WTC11 (cell line): ENCODE data around the gene VPS35L. TPM values are rescaled to one million over a fixed set of nuclear protein-coding genes. Genes with fewer than 3 reads are reported as not detected.
A peak's percentile ranks its signal among the peaks of the same experiment; 100 is the strongest.

Experiments
- ATAC-seq: fragments of 200-7000 bp; cut with Tn5 transposase; 2 replicates; pipeline ENCODE4 v1.10.0; 2021; ENCODE audit warnings: mild to moderate bottlenecking, moderate library complexity
- CTCF ChIA-PET: fragments of 300-600 bp; sonication (Branson Sonifier 250); formaldehyde crosslinking; loops from one replicate; lab custom pipeline; 2021; ENCODE audit warnings: antibody characterized with exemption; lab: Charles Lee
- POLR2A ChIA-PET: fragments of 350-600 bp; sonication (Branson Sonifier 250); formaldehyde crosslinking; loops from one replicate; lab custom pipeline; 2021; ENCODE audit warnings: antibody characterized with exemption; lab: Charles Lee
- DNase-seq: peaks from one replicate; pipeline ENCODE4 v3.0.0; 2021; ENCODE audit warnings: low spot score
- H3K27ac Mint-ChIP-seq: 2 replicates; pipeline ENCODE4 v1.8.0; 2021; ENCODE audit warnings: mixed read lengths
- H3K27me3 Mint-ChIP-seq: 2 replicates; pipeline ENCODE4 v1.8.0; 2021; ENCODE audit warnings: low read depth, mild to moderate bottlenecking, moderate library complexity, mixed read lengths
- H3K36me3 Mint-ChIP-seq: 2 replicates; pipeline ENCODE4 v1.8.0; 2021; ENCODE audit warnings: mixed read lengths
- H3K4me1 Mint-ChIP-seq: 2 replicates; pipeline ENCODE4 v1.8.0; 2022; ENCODE audit warnings: mixed read lengths
- H3K4me3 Mint-ChIP-seq: 2 replicates; pipeline ENCODE4 v1.8.0; 2021; ENCODE audit warnings: mild to moderate bottlenecking, moderate library complexity, mixed read lengths
- H3K9me3 Mint-ChIP-seq: 2 replicates; pipeline ENCODE4 v1.8.0; 2021; ENCODE audit warnings: mixed read lengths
- ATF1 ChIP-seq: sonication (generic); formaldehyde crosslinking; IDR thresholded peaks from 2 replicates; pipeline ENCODE4 v1.8.1; 2023; ENCODE audit warnings: mild to moderate bottlenecking, moderate library complexity, missing genetic modification reagents
- CBFB ChIP-seq: sonication (generic); formaldehyde crosslinking; IDR thresholded peaks from 2 replicates; pipeline ENCODE4 v1.8.1; 2022; ENCODE audit warnings: mild to moderate bottlenecking, low read depth, missing genetic modification reagents
- EMX1 ChIP-seq: fragments of 250-450 bp; sonication (Bioruptor Pico); IDR thresholded peaks from 2 replicates; pipeline ENCODE4 v1.8.0; 2021; ENCODE audit warnings: mild to moderate bottlenecking
- ESRRA ChIP-seq: sonication (generic); formaldehyde crosslinking; IDR thresholded peaks from 2 replicates; pipeline ENCODE4 v1.8.1; 2022; ENCODE audit warnings: mild to moderate bottlenecking, missing genetic modification reagents, borderline replicate concordance
- FOXK1 ChIP-seq: sonication (generic); formaldehyde crosslinking; IDR thresholded peaks from 2 replicates; pipeline ENCODE4 v1.8.0; 2022; ENCODE audit warnings: mild to moderate bottlenecking, moderate library complexity, missing genetic modification reagents
- GABPB1 ChIP-seq: sonication (generic); formaldehyde crosslinking; IDR thresholded peaks from 2 replicates; pipeline ENCODE4 v1.8.1; 2023; ENCODE audit warnings: mild to moderate bottlenecking, missing genetic modification reagents
- MXD4 ChIP-seq: fragments of 250-450 bp; sonication (Bioruptor Pico); IDR thresholded peaks from 2 replicates; pipeline ENCODE4 v1.8.0; 2021; ENCODE audit warnings: mild to moderate bottlenecking, moderate library complexity, borderline replicate concordance
- NR1H2 ChIP-seq: sonication (generic); formaldehyde crosslinking; IDR thresholded peaks from 2 replicates; pipeline ENCODE4 v1.9.0; 2021; ENCODE audit warnings: mild to moderate bottlenecking, moderate library complexity, missing genetic modification reagents
- TCF7 ChIP-seq: sonication (generic); formaldehyde crosslinking; IDR thresholded peaks from 2 replicates; pipeline ENCODE4 v1.8.0; 2022; ENCODE audit warnings: mild to moderate bottlenecking, low read depth, missing genetic modification reagents, moderate library complexity
- TP53 ChIP-seq: sonication (generic); formaldehyde crosslinking; IDR thresholded peaks from 2 replicates; pipeline ENCODE4 v1.8.1; 2023; ENCODE audit warnings: mild to moderate bottlenecking, missing genetic modification reagents
- ZNF396 ChIP-seq: fragments of 250-450 bp; sonication (Bioruptor Pico); IDR thresholded peaks from 2 replicates; pipeline ENCODE4 v1.8.0; 2021; ENCODE audit warnings: mild to moderate bottlenecking, moderate library complexity, borderline replicate concordance
- total RNA-seq: library from RNA; stranded (reverse); gene quantifications from 3 replicates; pipeline ENCODE4 v1.2.3, GENCODE V29; 2021
- TF ChIP-seq, protein P1 (sequence below): fragments of 200-600 bp; IDR thresholded peaks from 2 replicates; pipeline ENCODE4 v1.8.0; 2022; ENCODE audit warnings: antibody characterized with exemption
- TF ChIP-seq, protein P2 (sequence below): sonication (generic); formaldehyde crosslinking; IDR thresholded peaks from 2 replicates; pipeline ENCODE4 v1.8.0; 2022; ENCODE audit warnings: missing genetic modification reagents
- TF ChIP-seq, protein P3 (sequence below): fragments of 250-450 bp; sonication (Bioruptor Pico); IDR thresholded peaks from 2 replicates; pipeline ENCODE4 v1.9.0; 2021; ENCODE audit warnings: mild to moderate bottlenecking
- TF ChIP-seq, protein P4 (sequence below): sonication (generic); formaldehyde crosslinking; IDR thresholded peaks from 2 replicates; pipeline ENCODE4 v1.8.1; 2022; ENCODE audit warnings: mild to moderate bottlenecking, missing genetic modification reagents, moderate library complexity, borderline replicate concordance
- TF ChIP-seq, protein P5 (sequence below): sonication (generic); formaldehyde crosslinking; IDR thresholded peaks from 2 replicates; pipeline ENCODE4 v1.8.1; 2022; ENCODE audit warnings: missing genetic modification reagents, borderline replicate concordance
- TF ChIP-seq, protein P6 (sequence below): sonication (generic); formaldehyde crosslinking; conservative IDR thresholded peaks from 2 replicates; pipeline ENCODE4 v1.8.1; 2022; ENCODE audit warnings: mild to moderate bottlenecking, missing genetic modification reagents

VPS35L gene
- total RNA-seq, 1 experiment from 2014 or later: 59.7 TPM

DNA sequence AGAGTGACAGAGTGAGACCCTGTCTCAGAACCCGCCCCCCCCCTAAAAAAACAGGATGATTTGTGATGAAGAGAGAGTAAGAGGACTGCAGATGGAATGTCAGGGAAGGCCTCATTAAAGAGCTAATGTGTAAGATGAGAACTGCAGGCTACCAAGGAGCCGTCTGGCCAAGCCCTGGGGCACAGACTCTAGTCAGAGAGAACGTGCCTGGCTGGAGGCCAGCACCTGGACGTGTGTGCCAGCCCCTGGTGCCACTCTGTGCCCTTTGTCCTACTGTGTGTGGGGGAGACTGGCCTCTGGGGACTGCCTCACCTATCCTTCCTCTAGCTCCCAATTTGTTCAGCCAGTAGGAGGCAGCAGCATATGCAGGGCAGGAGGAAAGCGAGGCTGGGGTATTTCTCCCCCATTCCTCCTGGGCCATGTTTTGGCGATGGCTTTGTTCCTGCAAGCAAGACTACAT lies 125.4 kb downstream of the VPS35L start:
- peak; percentile 72 for ATAC-seq
- Mint-ChIP-seq H3K27ac (no peak overlapping the region), H3K36me3 (peaks cover 33% of the 10 kb centered on the region), H3K9me3 (peaks cover 12% of the 10 kb centered on the region), H3K4me1 (no peaks in the 10 kb centered on the region), H3K4me3 (no peak overlapping the region)
- ChIA-PET CTCF (interaction anchor here (0.5 to 1.7 kb wide), 28 partner anchors 10 to 619 kb away, joined by 3 to 17 read pairs (median 5); partner anchors contain the start of genes GPRC5B, IQCK and VPS35L), POLR2A (interaction anchor here (0.6 to 0.8 kb wide), 5 partner anchors 12 to 534 kb away, joined by 3 to 5 read pairs (median 4); no protein-coding TSS in a partner anchor)
- TF ChIP-seq ATF1 (CRISPR knock-in tag): no peak
- no peak for TF ChIP-seq TP53 (CRISPR knock-in tag)
- TF ChIP-seq, protein P1, sequence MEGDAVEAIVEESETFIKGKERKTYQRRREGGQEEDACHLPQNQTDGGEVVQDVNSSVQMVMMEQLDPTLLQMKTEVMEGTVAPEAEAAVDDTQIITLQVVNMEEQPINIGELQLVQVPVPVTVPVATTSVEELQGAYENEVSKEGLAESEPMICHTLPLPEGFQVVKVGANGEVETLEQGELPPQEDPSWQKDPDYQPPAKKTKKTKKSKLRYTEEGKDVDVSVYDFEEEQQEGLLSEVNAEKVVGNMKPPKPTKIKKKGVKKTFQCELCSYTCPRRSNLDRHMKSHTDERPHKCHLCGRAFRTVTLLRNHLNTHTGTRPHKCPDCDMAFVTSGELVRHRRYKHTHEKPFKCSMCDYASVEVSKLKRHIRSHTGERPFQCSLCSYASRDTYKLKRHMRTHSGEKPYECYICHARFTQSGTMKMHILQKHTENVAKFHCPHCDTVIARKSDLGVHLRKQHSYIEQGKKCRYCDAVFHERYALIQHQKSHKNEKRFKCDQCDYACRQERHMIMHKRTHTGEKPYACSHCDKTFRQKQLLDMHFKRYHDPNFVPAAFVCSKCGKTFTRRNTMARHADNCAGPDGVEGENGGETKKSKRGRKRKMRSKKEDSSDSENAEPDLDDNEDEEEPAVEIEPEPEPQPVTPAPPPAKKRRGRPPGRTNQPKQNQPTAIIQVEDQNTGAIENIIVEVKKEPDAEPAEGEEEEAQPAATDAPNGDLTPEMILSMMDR: 0 out of 2 replicates have a peak, but pooled peaks have one; percentile 29
- TF ChIP-seq, protein P2, sequence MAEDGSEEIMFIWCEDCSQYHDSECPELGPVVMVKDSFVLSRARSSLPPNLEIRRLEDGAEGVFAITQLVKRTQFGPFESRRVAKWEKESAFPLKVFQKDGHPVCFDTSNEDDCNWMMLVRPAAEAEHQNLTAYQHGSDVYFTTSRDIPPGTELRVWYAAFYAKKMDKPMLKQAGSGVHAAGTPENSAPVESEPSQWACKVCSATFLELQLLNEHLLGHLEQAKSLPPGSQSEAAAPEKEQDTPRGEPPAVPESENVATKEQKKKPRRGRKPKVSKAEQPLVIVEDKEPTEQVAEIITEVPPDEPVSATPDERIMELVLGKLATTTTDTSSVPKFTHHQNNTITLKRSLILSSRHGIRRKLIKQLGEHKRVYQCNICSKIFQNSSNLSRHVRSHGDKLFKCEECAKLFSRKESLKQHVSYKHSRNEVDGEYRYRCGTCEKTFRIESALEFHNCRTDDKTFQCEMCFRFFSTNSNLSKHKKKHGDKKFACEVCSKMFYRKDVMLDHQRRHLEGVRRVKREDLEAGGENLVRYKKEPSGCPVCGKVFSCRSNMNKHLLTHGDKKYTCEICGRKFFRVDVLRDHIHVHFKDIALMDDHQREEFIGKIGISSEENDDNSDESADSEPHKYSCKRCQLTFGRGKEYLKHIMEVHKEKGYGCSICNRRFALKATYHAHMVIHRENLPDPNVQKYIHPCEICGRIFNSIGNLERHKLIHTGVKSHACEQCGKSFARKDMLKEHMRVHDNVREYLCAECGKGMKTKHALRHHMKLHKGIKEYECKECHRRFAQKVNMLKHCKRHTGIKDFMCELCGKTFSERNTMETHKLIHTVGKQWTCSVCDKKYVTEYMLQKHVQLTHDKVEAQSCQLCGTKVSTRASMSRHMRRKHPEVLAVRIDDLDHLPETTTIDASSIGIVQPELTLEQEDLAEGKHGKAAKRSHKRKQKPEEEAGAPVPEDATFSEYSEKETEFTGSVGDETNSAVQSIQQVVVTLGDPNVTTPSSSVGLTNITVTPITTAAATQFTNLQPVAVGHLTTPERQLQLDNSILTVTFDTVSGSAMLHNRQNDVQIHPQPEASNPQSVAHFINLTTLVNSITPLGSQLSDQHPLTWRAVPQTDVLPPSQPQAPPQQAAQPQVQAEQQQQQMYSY: peak; percentile 65
- TF ChIP-seq GABPB1 (CRISPR knock-in tag): no peak
- TF ChIP-seq, all 79 proteins: peak for 2
- DNase-seq: peak; percentile 50
- H3K27me3 Mint-ChIP-seq: no peaks in the 10 kb centered on the region

DNA sequence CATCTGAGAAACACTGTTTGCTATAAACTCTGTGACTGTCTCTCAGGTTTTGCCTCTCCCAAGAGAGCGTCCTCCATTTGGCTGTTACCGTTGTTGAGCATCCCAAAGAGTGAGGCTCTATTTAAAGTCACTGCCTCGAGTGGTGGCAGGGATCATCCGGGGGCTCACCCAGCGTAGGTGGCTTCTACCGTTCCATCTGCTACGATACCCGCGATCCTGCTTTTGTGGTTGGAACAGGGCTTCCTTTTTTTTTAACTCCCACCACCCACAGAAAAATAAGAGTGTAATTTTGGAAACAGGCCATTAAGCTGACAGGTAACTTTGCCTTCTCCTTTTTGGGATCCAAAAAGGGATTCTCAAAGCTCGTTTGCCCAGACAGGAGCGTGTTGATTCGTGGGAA lies 126.1 kb downstream of the VPS35L start:
- H3K4me1 Mint-ChIP-seq: no peaks in the 10 kb centered on the region
- TF ChIP-seq CBFB (CRISPR knock-in tag) (no peak), EMX1 (CRISPR knock-in tag) (no peak)
- DNase-seq (no peak), ATAC-seq (no peak)
- H3K27ac Mint-ChIP-seq: no peak overlapping the region
- ChIA-PET POLR2A (no interaction called here), CTCF (interaction anchor here (1.0 to 1.7 kb wide), 18 partner anchors 9 to 619 kb away, joined by 3 to 17 read pairs (median 8); partner anchors contain the start of genes IQCK and VPS35L)
- H3K4me3 Mint-ChIP-seq: no peak overlapping the region
- H3K27me3 Mint-ChIP-seq: no peaks in the 10 kb centered on the region
- peaks cover 12% of the 10 kb centered on the region for H3K9me3 Mint-ChIP-seq
- peaks cover 34% of the 10 kb centered on the region for H3K36me3 Mint-ChIP-seq

DNA sequence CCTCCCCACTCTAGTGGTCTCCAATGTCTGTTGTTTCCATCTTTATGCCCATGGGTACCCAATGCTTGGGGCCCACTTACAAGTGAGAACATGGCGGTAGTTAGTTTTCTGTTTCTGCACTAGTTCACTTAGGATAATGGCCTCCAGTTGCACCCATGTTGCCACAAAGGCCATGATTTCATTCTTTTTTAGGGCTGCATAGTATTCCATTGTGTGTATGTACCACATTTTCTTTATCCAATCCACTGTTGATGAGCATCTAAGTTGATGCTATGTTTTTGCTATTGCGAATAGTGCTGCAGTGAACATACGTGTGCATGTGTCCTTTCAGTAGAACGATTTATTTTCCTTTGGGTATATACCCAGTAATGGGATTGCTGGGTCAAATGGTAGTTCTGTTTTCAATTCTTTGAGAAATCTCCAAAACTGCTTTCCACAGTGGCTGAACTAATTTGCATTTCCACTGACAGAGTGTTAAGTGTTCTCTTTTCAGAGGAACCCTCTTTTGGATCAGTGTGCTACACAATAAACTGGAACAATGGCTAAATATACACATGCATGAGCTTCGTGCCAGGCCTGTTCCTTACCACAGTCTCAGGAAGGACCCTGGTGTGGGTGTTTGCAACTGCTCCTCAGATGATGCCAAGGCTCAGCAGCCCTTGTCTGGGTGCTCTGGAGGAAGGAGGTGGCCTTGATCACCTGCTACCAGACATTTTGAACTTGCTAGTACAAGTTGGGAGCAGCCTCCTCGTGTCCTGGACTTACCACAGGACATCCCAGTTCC lies 128.1 kb downstream of the VPS35L start:
- ChIA-PET CTCF (no interaction called here), POLR2A (no interaction called here)
- no peak overlapping the region for H3K27ac Mint-ChIP-seq
- H3K36me3 Mint-ChIP-seq: peaks cover 48% of the 10 kb centered on the region
- ATAC-seq (no peak), DNase-seq (no peak)
- H3K9me3 Mint-ChIP-seq: peaks cover 12% of the 10 kb centered on the region
- no peaks in the 10 kb centered on the region for H3K27me3 Mint-ChIP-seq
- no peak overlapping the region for H3K4me3 Mint-ChIP-seq
- no peak for TF ChIP-seq ESRRA
- TF ChIP-seq, protein P3, sequence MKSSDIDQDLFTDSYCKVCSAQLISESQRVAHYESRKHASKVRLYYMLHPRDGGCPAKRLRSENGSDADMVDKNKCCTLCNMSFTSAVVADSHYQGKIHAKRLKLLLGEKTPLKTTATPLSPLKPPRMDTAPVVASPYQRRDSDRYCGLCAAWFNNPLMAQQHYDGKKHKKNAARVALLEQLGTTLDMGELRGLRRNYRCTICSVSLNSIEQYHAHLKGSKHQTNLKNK (CRISPR knock-in tag): no peak
- peaks cover 2% of the 10 kb centered on the region; the same call in 1 of the 2 replicates for H3K4me1 Mint-ChIP-seq

DNA sequence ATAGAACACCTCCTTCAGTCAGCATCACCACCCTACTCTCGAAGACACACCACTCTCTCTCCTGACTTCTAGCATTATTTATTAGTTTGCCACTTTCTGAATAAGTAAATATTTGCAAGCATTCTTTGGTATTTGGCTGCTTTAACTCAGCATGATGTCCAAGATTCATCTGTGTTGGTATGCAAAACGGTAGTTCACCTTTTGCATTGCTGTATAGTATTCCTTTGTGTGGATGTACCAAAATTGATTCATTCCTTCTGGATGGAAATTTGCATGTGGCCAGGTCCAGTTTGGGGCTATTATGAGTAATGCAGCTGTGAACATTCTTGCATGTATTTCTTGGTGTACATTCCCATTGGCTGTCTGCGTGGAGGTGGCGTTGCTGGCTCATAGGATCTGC lies 129.7 kb downstream of the VPS35L start:
- CTCF ChIA-PET: interaction anchor here (0.6 to 1.1 kb wide), 2 partner anchors 42 to 222 kb away, joined by 3 read pairs; no protein-coding TSS in a partner anchor
- peaks cover 49% of the 10 kb centered on the region for H3K36me3 Mint-ChIP-seq
- TF ChIP-seq, protein P4, sequence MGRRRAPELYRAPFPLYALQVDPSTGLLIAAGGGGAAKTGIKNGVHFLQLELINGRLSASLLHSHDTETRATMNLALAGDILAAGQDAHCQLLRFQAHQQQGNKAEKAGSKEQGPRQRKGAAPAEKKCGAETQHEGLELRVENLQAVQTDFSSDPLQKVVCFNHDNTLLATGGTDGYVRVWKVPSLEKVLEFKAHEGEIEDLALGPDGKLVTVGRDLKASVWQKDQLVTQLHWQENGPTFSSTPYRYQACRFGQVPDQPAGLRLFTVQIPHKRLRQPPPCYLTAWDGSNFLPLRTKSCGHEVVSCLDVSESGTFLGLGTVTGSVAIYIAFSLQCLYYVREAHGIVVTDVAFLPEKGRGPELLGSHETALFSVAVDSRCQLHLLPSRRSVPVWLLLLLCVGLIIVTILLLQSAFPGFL (CRISPR knock-in tag): no peak
- no peak for TF ChIP-seq FOXK1 (CRISPR knock-in tag)
- TF ChIP-seq, protein P5, sequence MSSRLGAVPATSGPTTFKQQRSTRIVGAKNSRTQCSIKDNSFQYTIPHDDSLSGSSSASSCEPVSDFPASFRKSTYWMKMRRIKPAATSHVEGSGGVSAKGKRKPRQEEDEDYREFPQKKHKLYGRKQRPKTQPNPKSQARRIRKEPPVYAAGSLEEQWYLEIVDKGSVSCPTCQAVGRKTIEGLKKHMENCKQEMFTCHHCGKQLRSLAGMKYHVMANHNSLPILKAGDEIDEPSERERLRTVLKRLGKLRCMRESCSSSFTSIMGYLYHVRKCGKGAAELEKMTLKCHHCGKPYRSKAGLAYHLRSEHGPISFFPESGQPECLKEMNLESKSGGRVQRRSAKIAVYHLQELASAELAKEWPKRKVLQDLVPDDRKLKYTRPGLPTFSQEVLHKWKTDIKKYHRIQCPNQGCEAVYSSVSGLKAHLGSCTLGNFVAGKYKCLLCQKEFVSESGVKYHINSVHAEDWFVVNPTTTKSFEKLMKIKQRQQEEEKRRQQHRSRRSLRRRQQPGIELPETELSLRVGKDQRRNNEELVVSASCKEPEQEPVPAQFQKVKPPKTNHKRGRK (CRISPR knock-in tag): no peak
- TF ChIP-seq, protein P6, sequence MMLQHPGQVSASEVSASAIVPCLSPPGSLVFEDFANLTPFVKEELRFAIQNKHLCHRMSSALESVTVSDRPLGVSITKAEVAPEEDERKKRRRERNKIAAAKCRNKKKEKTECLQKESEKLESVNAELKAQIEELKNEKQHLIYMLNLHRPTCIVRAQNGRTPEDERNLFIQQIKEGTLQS (CRISPR knock-in tag): no peak
- no peak for TF ChIP-seq MXD4 (CRISPR knock-in tag)
- TF ChIP-seq NR1H2 (CRISPR knock-in tag): no peak
- no peak for TF ChIP-seq TCF7 (CRISPR knock-in tag)
- no peak for TF ChIP-seq ZNF396

More for the DNA sequence above, 129.7 kb downstream of the VPS35L start:
- Mint-ChIP-seq H3K9me3 (peaks cover 12% of the 10 kb centered on the region), H3K27ac (no peak overlapping the region), H3K27me3 (no peaks in the 10 kb centered on the region), H3K4me1 (peaks cover 2% of the 10 kb centered on the region; the same call in 1 of the 2 replicates), H3K4me3 (no peak overlapping the region)
- POLR2A ChIA-PET: no interaction called here
- ATAC-seq: no peak
- DNase-seq: no peak
